Lower lobe of right lung (tissue), 2 donors: ENCODE data around the gene EEFSEC. TPM values are rescaled to one million over a fixed set of nuclear protein-coding genes. Genes with fewer than 3 reads are reported as not detected.

Experiments
- ATAC-seq, 2 donors: fragments of 200-7000 bp; cut with Tn5 transposase; one replicate each; pipeline ENCODE4 v1.9.1; 2020 to 2022; ENCODE audit warnings: mild to moderate bottlenecking in 2 of 2, moderate library complexity in 2 of 2
- DNase-seq: peaks from one replicate; pipeline ENCODE4 v3.0.0-alpha.2; 2020
- H3K27ac ChIP-seq: fragments of 200-600 bp; one replicate; pipeline ENCODE4 v1.8.0; 2022
- H3K27me3 ChIP-seq: fragments of 200-600 bp; one replicate; pipeline ENCODE4 v1.8.0; 2022; ENCODE audit warnings: low read depth
- H3K36me3 ChIP-seq: fragments of 200-600 bp; one replicate; pipeline ENCODE4 v1.8.0; 2022; ENCODE audit warnings: mild to moderate bottlenecking
- H3K4me1 ChIP-seq: fragments of 200-600 bp; one replicate; pipeline ENCODE4 v1.8.0; 2022
- H3K4me3 ChIP-seq: fragments of 200-600 bp; one replicate; pipeline ENCODE4 v1.8.0; 2022; ENCODE audit warnings: mild to moderate bottlenecking
- H3K9me3 ChIP-seq: fragments of 200-600 bp; one replicate; pipeline ENCODE4 v1.8.0; 2022
- CTCF ChIP-seq: fragments of 200-600 bp; IDR thresholded peaks from one replicate; pipeline ENCODE4 v1.8.0; 2022; ENCODE audit warnings: antibody characterized with exemption, mild to moderate bottlenecking
- intact Hi-C: fragments of 100-400 bp; cut with DNase I; formaldehyde crosslinking; loops from one replicate; pipeline ENCODE4 v1.11.0; 2022
- total RNA-seq: library from RNA; stranded (reverse); fragmentation: NEBNext Ultra II Directional; extraction: Animal tissue kit (Norgen Biotek cat#: 25700); gene quantifications from one replicate; pipeline ENCODE4 v1.2.1, GENCODE V29; 2021
- donor health status: DM: no; HTN: yes; CAD: no; lungs with severe emphysema.

EEFSEC gene
- total RNA-seq, 1 donor from 2014 or later = 15.6 TPM

GRCh38 chr3:128180436-128180835, 27.2 kb downstream of the EEFSEC start:
- intact Hi-C loops = no loop called here
- H3K9me3 ChIP-seq = no peaks in the 10 kb centered on the region
- H3K36me3 ChIP-seq = no peaks in the 10 kb centered on the region
- H3K27me3 ChIP-seq = no peaks in the 10 kb centered on the region
- no peak for TF ChIP-seq CTCF
- DNase-seq (no peak), ATAC-seq (no peak)
- no peak overlapping the region for H3K27ac ChIP-seq
- H3K4me1 ChIP-seq = peaks cover 21% of the 10 kb centered on the region
- no peak overlapping the region for H3K4me3 ChIP-seq

- no peak for TF ChIP-seq CTCF
- Histone ChIP-seq H3K9me3 (no peaks in the 10 kb centered on the region), H3K27ac (no peak overlapping the region), H3K4me3 (no peak overlapping the region), H3K4me1 (peaks cover 21% of the 10 kb centered on the region), H3K27me3 (no peaks in the 10 kb centered on the region), H3K36me3 (no peaks in the 10 kb centered on the region)
- ATAC-seq = no peak
- DNase-seq = no peak
- intact Hi-C loops = no loop called here
Observed at GRCh38 chr3:128180913-128181312, 27.6 kb downstream of the EEFSEC start.

DNA sequence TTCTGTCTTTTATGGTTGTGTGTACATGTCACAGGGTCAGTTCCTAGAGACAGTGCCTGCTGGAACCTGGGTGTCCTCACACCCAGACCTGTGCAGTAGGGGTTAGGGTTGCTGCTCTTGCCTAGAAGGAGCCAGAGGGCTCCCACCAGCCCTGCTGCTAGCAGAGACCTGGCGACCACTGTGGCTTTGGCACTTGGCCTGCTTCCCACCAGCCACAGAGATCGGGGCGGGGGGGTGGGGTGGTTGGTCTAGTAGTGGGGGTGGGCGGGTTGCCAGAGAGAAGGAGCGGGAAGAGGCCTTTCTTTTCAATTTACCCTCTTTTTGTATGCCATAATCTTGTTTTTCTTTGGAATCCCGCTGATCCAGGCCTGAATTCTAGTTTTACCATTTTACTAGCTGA, 29.4 kb downstream of the EEFSEC start:
- no peak overlapping the region for H3K27ac ChIP-seq
- no peak for ATAC-seq
- intact Hi-C loops = no loop called here
- no peak for TF ChIP-seq CTCF
- DNase-seq = no peak
- H3K36me3 ChIP-seq = no peaks in the 10 kb centered on the region
- H3K4me3 ChIP-seq = no peak overlapping the region
- peaks cover 21% of the 10 kb centered on the region for H3K4me1 ChIP-seq
- no peaks in the 10 kb centered on the region for H3K9me3 ChIP-seq
- H3K27me3 ChIP-seq = no peaks in the 10 kb centered on the region

- Histone ChIP-seq H3K9me3 (no peaks in the 10 kb centered on the region), H3K36me3 (no peaks in the 10 kb centered on the region), H3K4me1 (no peaks in the 10 kb centered on the region), H3K27ac (no peak overlapping the region), H3K27me3 (no peaks in the 10 kb centered on the region), H3K4me3 (no peak overlapping the region)
- TF ChIP-seq CTCF = no peak
- no peak for ATAC-seq
- intact Hi-C loops = no loop called here
- DNase-seq = no peak
Observed at GRCh38 chr3:128185630-128186447, 32.6 kb downstream of the EEFSEC start.

DNA sequence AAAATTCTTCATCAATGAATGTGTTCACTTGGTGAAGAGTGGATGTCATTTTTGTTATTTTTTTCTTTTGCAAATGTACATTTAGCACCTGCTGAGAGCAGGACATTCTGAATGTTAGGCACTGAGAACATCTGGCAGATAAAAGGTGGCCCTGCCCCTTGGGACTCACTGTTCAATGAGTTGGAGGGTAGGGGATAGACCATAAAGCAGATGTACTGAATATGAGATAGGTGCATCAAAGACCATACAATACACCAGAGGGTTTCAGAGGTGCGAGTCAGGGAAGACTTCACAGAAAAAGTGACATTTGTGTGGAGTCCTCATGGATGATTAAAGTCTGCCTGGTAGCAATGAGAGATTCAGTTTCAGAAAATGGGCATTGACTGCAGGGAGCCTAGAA, 34.2 kb downstream of the EEFSEC start:
- DNase-seq (no peak), ATAC-seq (no peak)
- H3K36me3 ChIP-seq = no peaks in the 10 kb centered on the region
- no peaks in the 10 kb centered on the region for H3K9me3 ChIP-seq
- no peaks in the 10 kb centered on the region for H3K27me3 ChIP-seq
- TF ChIP-seq CTCF = no peak
- intact Hi-C loops = no loop called here
- no peaks in the 10 kb centered on the region for H3K4me1 ChIP-seq
- no peak overlapping the region for H3K27ac ChIP-seq
- no peak overlapping the region for H3K4me3 ChIP-seq
